Activated CD8-positive, alpha-beta memory T cell treated with anti-CD3 and anti-CD28 coated beads for 36 hours (primary cell): ENCODE data around the gene RASGRP3. TPM values are rescaled to one million over a fixed set of nuclear protein-coding genes. Genes with fewer than 3 reads are reported as not detected.

Experiments
- CTCF ChIA-PET: fragments of 350-600 bp; sonication (Branson Sonifier 250); formaldehyde crosslinking; loops from one replicate; lab custom pipeline; 2021; ENCODE audit warnings: antibody characterized with exemption; lab: Charles Lee
- POLR2A ChIA-PET: fragments of 350-600 bp; sonication (Branson Sonifier 250); formaldehyde crosslinking; loops from one replicate; lab custom pipeline; 2021; ENCODE audit warnings: antibody characterized with exemption; lab: Charles Lee
- total RNA-seq, 2 experiments: library from RNA; stranded (reverse); gene quantifications; one replicate each; pipeline ENCODE4 v1.2.3, GENCODE V29; 2021

Gene RASGRP3
- total RNA-seq, 2 experiments from 2014 or later: 2.7 to 3.6 TPM

GRCh38 chr2:33511141-33511540 lies 34.7 kb downstream of the RASGRP3 start:
- CTCF ChIA-PET: no interaction called here
- POLR2A ChIA-PET: no interaction called here

GRCh38 chr2:33512112-33512511 lies 35.7 kb downstream of the RASGRP3 start:
- POLR2A ChIA-PET: no interaction called here
- CTCF ChIA-PET: no interaction called here

GRCh38 chr2:33513480-33513879 lies 37.0 kb downstream of the RASGRP3 start:
- CTCF ChIA-PET: interaction anchor here (0.9 kb wide), 1 partner anchor 15 kb away, joined by 3 read pairs; no protein-coding TSS in a partner anchor
- POLR2A ChIA-PET: no interaction called here

GRCh38 chr2:33516456-33516995 lies 40.1 kb downstream of the RASGRP3 start:
- ChIA-PET POLR2A (no interaction called here), CTCF (no interaction called here)

- ChIA-PET CTCF (no interaction called here), POLR2A (no interaction called here)
Measured at GRCh38 chr2:33518200-33518599, 41.8 kb downstream of the RASGRP3 start.

- ChIA-PET POLR2A (no interaction called here), CTCF (no interaction called here)
Measured at GRCh38 chr2:33518929-33519328, 42.5 kb downstream of the RASGRP3 start.

GRCh38 chr2:33521791-33522281 lies 45.4 kb downstream of the RASGRP3 start:
- CTCF ChIA-PET: no interaction called here
- POLR2A ChIA-PET: no interaction called here

GRCh38 chr2:33522576-33522975 lies 46.1 kb downstream of the RASGRP3 start:
- ChIA-PET POLR2A (no interaction called here), CTCF (no interaction called here)

- ChIA-PET POLR2A (no interaction called here), CTCF (no interaction called here)
Measured at GRCh38 chr2:33525666-33526065, 49.2 kb downstream of the RASGRP3 start.

GRCh38 chr2:33526132-33526531 lies 49.7 kb downstream of the RASGRP3 start:
- CTCF ChIA-PET: no interaction called here
- POLR2A ChIA-PET: no interaction called here

- ChIA-PET POLR2A (no interaction called here), CTCF (no interaction called here)
Measured at GRCh38 chr2:33526921-33527320, 50.5 kb downstream of the RASGRP3 start.

- ChIA-PET CTCF (no interaction called here), POLR2A (no interaction called here)
Measured at GRCh38 chr2:33528441-33528950, 52.0 kb downstream of the RASGRP3 start.

- POLR2A ChIA-PET: no interaction called here
- CTCF ChIA-PET: no interaction called here
Measured at GRCh38 chr2:33529771-33530481, 53.5 kb downstream of the RASGRP3 start.

GRCh38 chr2:33530690-33531548 lies 54.5 kb downstream of the RASGRP3 start:
- ChIA-PET CTCF (no interaction called here), POLR2A (no interaction called here)

- CTCF ChIA-PET: no interaction called here
- POLR2A ChIA-PET: no interaction called here
Measured at GRCh38 chr2:33531549-33532059, 55.2 kb downstream of the RASGRP3 start.

- POLR2A ChIA-PET: no interaction called here
- CTCF ChIA-PET: no interaction called here
Measured at GRCh38 chr2:33532146-33532545, 55.7 kb downstream of the RASGRP3 start.

GRCh38 chr2:33532966-33533365 lies 56.5 kb downstream of the RASGRP3 start:
- POLR2A ChIA-PET: no interaction called here
- CTCF ChIA-PET: no interaction called here

- ChIA-PET CTCF (interaction anchor here (1.1 to 1.2 kb wide), 2 partner anchors 42 to 140 kb away, joined by 3 to 4 read pairs; no protein-coding TSS in a partner anchor), POLR2A (no interaction called here)
Measured at GRCh38 chr2:33535421-33535820, 59.0 kb downstream of the RASGRP3 start.

GRCh38 chr2:33541243-33541642 lies 64.8 kb downstream of the RASGRP3 start:
- CTCF ChIA-PET: no interaction called here
- POLR2A ChIA-PET: no interaction called here

- ChIA-PET POLR2A (no interaction called here), CTCF (no interaction called here)
Measured at GRCh38 chr2:33550206-33550605, 73.8 kb downstream of the RASGRP3 start.
